GM23338 (cell line): ENCODE measurements around the gene PTGS1. TPM values are rescaled to one million over a fixed set of nuclear protein-coding genes. Genes with fewer than 3 reads are reported as not detected.

Experiments used
- EZH2phosphoT487 ChIP-seq: fragments of 200-600 bp; sonication (generic); IDR thresholded peaks from one replicate; pipeline ENCODE4 v1.8.1; 2018; ENCODE audit warnings: antibody characterized with exemption; ENCODE audit not compliant: unreplicated experiment
- POLR2AphosphoS5 ChIP-seq: IDR thresholded peaks from 2 replicates; pipeline ENCODE4 v1.6.1; 2016; ENCODE audit warnings: antibody characterized with exemption, low read depth
- ZNF331 ChIP-seq: fragments of 250-450 bp; sonication (Bioruptor Pico); IDR thresholded peaks from 2 replicates; pipeline ENCODE4 v1.5.0; 2020; ENCODE audit warnings: low read depth, mild to moderate bottlenecking, moderate library complexity
- ZNF462 ChIP-seq: fragments of 250-450 bp; sonication (Bioruptor Pico); IDR thresholded peaks from 2 replicates; pipeline ENCODE4 v1.5.0; 2020; ENCODE audit warnings: mild to moderate bottlenecking, moderate library complexity
- polyA plus RNA-seq: library from polyadenylated mRNA; unstranded; fragments of >200 nt; fragmentation: Nextera tagmentation; extraction: Ambion mirVana; gene quantifications from 2 replicates; pipeline ENCODE4 v1.2.1, GENCODE V29; 2016
- total RNA-seq: library from RNA; depleted of rRNA; stranded (reverse); fragments of >200 nt; shearing (Covaris generic); gene quantifications from 2 replicates; pipeline ENCODE4 v1.2.3, GENCODE V29; 2014
- TF ChIP-seq, protein P1 (sequence below): IDR thresholded peaks from one replicate; pipeline ENCODE4 v1.6.1; 2018; ENCODE audit warnings: antibody characterized with exemption; ENCODE audit not compliant: unreplicated experiment

Gene PTGS1
- total and polyA plus RNA-seq, 2 experiments from 2014 or later, result 0.48 to 1.3 TPM

GRCh38 chr9:122389195-122389594 lies 18.4 kb downstream of the PTGS1 start (continued):
- TF ChIP-seq ZNF462 (CRISPR knock-in tag), result no peak
- TF ChIP-seq EZH2phosphoT487, result no peak
- no peak for TF ChIP-seq ZNF331 (CRISPR knock-in tag)
- TF ChIP-seq, protein P1, sequence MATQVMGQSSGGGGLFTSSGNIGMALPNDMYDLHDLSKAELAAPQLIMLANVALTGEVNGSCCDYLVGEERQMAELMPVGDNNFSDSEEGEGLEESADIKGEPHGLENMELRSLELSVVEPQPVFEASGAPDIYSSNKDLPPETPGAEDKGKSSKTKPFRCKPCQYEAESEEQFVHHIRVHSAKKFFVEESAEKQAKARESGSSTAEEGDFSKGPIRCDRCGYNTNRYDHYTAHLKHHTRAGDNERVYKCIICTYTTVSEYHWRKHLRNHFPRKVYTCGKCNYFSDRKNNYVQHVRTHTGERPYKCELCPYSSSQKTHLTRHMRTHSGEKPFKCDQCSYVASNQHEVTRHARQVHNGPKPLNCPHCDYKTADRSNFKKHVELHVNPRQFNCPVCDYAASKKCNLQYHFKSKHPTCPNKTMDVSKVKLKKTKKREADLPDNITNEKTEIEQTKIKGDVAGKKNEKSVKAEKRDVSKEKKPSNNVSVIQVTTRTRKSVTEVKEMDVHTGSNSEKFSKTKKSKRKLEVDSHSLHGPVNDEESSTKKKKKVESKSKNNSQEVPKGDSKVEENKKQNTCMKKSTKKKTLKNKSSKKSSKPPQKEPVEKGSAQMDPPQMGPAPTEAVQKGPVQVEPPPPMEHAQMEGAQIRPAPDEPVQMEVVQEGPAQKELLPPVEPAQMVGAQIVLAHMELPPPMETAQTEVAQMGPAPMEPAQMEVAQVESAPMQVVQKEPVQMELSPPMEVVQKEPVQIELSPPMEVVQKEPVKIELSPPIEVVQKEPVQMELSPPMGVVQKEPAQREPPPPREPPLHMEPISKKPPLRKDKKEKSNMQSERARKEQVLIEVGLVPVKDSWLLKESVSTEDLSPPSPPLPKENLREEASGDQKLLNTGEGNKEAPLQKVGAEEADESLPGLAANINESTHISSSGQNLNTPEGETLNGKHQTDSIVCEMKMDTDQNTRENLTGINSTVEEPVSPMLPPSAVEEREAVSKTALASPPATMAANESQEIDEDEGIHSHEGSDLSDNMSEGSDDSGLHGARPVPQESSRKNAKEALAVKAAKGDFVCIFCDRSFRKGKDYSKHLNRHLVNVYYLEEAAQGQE, result no peak
- TF ChIP-seq POLR2AphosphoS5, result no peak
